ENCODE results near the gene ANOS1.

ANOS1 gene

GRCh38 chrX:8672176-8672575 is 59.8 kb downstream of the ANOS1 start:
- TF ChIP-seq ZNF8 (CRISPR knock-in tag; IDR thresholded peaks at IDR 0.05), result no peak
- TF ChIP-seq ISL1 (CRISPR knock-in tag; IDR thresholded peaks at IDR 0.05), result no peak
- no peak for TF ChIP-seq ZFP30 (CRISPR knock-in tag; IDR thresholded peaks at IDR 0.05)
- no peak for TF ChIP-seq ZNF70 (CRISPR knock-in tag; IDR thresholded peaks at IDR 0.05)
- TF ChIP-seq TSHZ2 (CRISPR knock-in tag; IDR thresholded peaks at IDR 0.05), result no peak
- no peak for TF ChIP-seq RARB (CRISPR knock-in tag; IDR thresholded peaks at IDR 0.05)
- TF ChIP-seq PATZ1 (CRISPR knock-in tag; IDR thresholded peaks at IDR 0.05; ENCODE audit: borderline replicate concordance), result no peak
- no peak for TF ChIP-seq SNAI2 (CRISPR knock-in tag; IDR thresholded peaks at IDR 0.05)
- TF ChIP-seq BACH2 (CRISPR knock-in tag; IDR thresholded peaks at IDR 0.05; ENCODE audit: borderline replicate concordance), result no peak
- TF ChIP-seq PPARA (CRISPR knock-in tag; IDR thresholded peaks at IDR 0.05; ENCODE audit: borderline replicate concordance), result no peak
- TF ChIP-seq TOX (CRISPR knock-in tag; IDR thresholded peaks at IDR 0.05; ENCODE audit: borderline replicate concordance), result no peak
- TF ChIP-seq ZC3H10 (CRISPR knock-in tag; IDR thresholded peaks at IDR 0.05), result no peak
- ATAC-seq, result no peak

GRCh38 chrX:8668813-8669212 is 63.1 kb downstream of the ANOS1 start:
- TF ChIP-seq ZNF70 (CRISPR knock-in tag; IDR thresholded peaks at IDR 0.05) (no peak), PATZ1 (CRISPR knock-in tag; IDR thresholded peaks at IDR 0.05; ENCODE audit: borderline replicate concordance) (no peak), BACH2 (CRISPR knock-in tag; IDR thresholded peaks at IDR 0.05; ENCODE audit: borderline replicate concordance) (no peak), ZNF565 (CRISPR knock-in tag; conservative IDR thresholded peaks at IDR 0.05; ENCODE audit: low read depth) (no peak), SNAI2 (CRISPR knock-in tag; IDR thresholded peaks at IDR 0.05) (no peak), TOX (CRISPR knock-in tag; IDR thresholded peaks at IDR 0.05; ENCODE audit: borderline replicate concordance) (no peak), TCF4 (CRISPR knock-in tag; IDR thresholded peaks at IDR 0.05; ENCODE audit: borderline replicate concordance) (no peak), ARNTL (CRISPR knock-in tag; IDR thresholded peaks at IDR 0.05; ENCODE audit: borderline replicate concordance, low read depth) (no peak), ZFP30 (CRISPR knock-in tag; IDR thresholded peaks at IDR 0.05) (no peak), TSHZ2 (CRISPR knock-in tag; IDR thresholded peaks at IDR 0.05) (no peak), GLIS3 (CRISPR knock-in tag; IDR thresholded peaks at IDR 0.05) (no peak), OSR1 (CRISPR knock-in tag; IDR thresholded peaks at IDR 0.05) (no peak), ISL1 (CRISPR knock-in tag; IDR thresholded peaks at IDR 0.05) (no peak), ZC3H10 (CRISPR knock-in tag; IDR thresholded peaks at IDR 0.05) (no peak)
- ATAC-seq, result no peak

- no peak for ATAC-seq
- TF ChIP-seq ESRRG (CRISPR knock-in tag; IDR thresholded peaks at IDR 0.05) (no peak), CREB5 (CRISPR knock-in tag; IDR thresholded peaks at IDR 0.05; ENCODE audit: low read depth) (no peak), TOX (CRISPR knock-in tag; IDR thresholded peaks at IDR 0.05; ENCODE audit: borderline replicate concordance) (no peak), OSR1 (CRISPR knock-in tag; IDR thresholded peaks at IDR 0.05) (no peak), BACH2 (CRISPR knock-in tag; IDR thresholded peaks at IDR 0.05; ENCODE audit: borderline replicate concordance) (no peak), ZNF8 (CRISPR knock-in tag; IDR thresholded peaks at IDR 0.05) (no peak), ZNF565 (CRISPR knock-in tag; conservative IDR thresholded peaks at IDR 0.05; ENCODE audit: low read depth) (no peak), TSHZ2 (CRISPR knock-in tag; IDR thresholded peaks at IDR 0.05) (no peak), GLIS3 (CRISPR knock-in tag; IDR thresholded peaks at IDR 0.05) (no peak), RARB (CRISPR knock-in tag; IDR thresholded peaks at IDR 0.05) (no peak), ARNTL (CRISPR knock-in tag; IDR thresholded peaks at IDR 0.05; ENCODE audit: borderline replicate concordance, low read depth) (no peak)
These were observed 68.6 kb downstream of the ANOS1 start for GRCh38 chrX:8663325-8663724.

Measured in SK-N-SH treated with all-trans-retinoic acid at 6 μM for 48 hours (cell line).